Astrocyte (in vitro differentiated cells and primary cell): ENCODE results near the gene PRAMEF20. TPM values are rescaled to one million over a fixed set of nuclear protein-coding genes. Genes with fewer than 3 reads are reported as not detected.
"Not testable (repeated sequence)": the region's sequence is repeated elsewhere in the genome, so short reads cannot be mapped to it uniquely, and the experiment has no call there.

Experiments
- DNase-seq: peaks from one replicate; pipeline ENCODE4 v3.0.0-alpha.2; 2010; ENCODE audit warnings: low read depth
- FAIRE-seq: peaks from 2 replicates; lab custom pipeline; 2011; peaks lifted over from hg19 to GRCh38; lab: Jason Lieb, UNC
- H2AFZ ChIP-seq: 2 replicates; pipeline ENCODE4 v1.6.0; 2012; ENCODE audit warnings: low read depth, low read length, inconsistent platforms
- H3K27ac ChIP-seq: 2 replicates; pipeline ENCODE4 v1.5.1; 2011; ENCODE audit warnings: low read depth, low read length, inconsistent platforms
- H3K27me3 ChIP-seq: 2 replicates; pipeline ENCODE4 v1.6.0; 2011; ENCODE audit warnings: low read length, inconsistent platforms; ENCODE audit not compliant: insufficient read depth
- H3K36me3 ChIP-seq: 2 replicates; pipeline ENCODE4 v1.5.1; 2011; ENCODE audit warnings: low read length, inconsistent platforms; ENCODE audit not compliant: insufficient read depth
- H3K4me1 ChIP-seq: 2 replicates; pipeline ENCODE4 v1.5.1; 2011; ENCODE audit warnings: low read length, inconsistent platforms; ENCODE audit not compliant: insufficient read depth
- H3K4me2 ChIP-seq: 2 replicates; pipeline ENCODE4 v1.6.0; 2012; ENCODE audit warnings: low read length, inconsistent platforms
- H3K4me3 ChIP-seq: 2 replicates; pipeline ENCODE4 v1.5.1; 2011; ENCODE audit warnings: low read depth, mild to moderate bottlenecking, low read length, inconsistent platforms; ENCODE audit not compliant: insufficient read depth
- H3K79me2 ChIP-seq: 2 replicates; pipeline ENCODE4 v1.6.0; 2012; ENCODE audit warnings: mild to moderate bottlenecking, low read length, inconsistent platforms; ENCODE audit not compliant: insufficient read depth
- H3K9ac ChIP-seq: 2 replicates; pipeline ENCODE4 v1.6.0; 2012; ENCODE audit warnings: mild to moderate bottlenecking, low read length, inconsistent platforms
- H3K9me3 ChIP-seq: 2 replicates; pipeline ENCODE4 v1.5.1; 2012; ENCODE audit warnings: low read depth, mild to moderate bottlenecking, low read length, inconsistent platforms; ENCODE audit not compliant: insufficient read depth
- H4K20me1 ChIP-seq: 2 replicates; pipeline ENCODE4 v1.6.0; 2012; ENCODE audit warnings: low read length, inconsistent platforms; ENCODE audit not compliant: insufficient read depth
- H3K27ac Mint-ChIP-seq: one replicate; pipeline ENCODE4 v1.8.0; 2021; ENCODE audit warnings: mild to moderate bottlenecking, mixed read lengths; ENCODE audit not compliant: unreplicated experiment
- H3K27me3 Mint-ChIP-seq: one replicate; pipeline ENCODE4 v1.8.0; 2021; ENCODE audit warnings: low read depth, mixed read lengths; ENCODE audit not compliant: unreplicated experiment
- H3K36me3 Mint-ChIP-seq: one replicate; pipeline ENCODE4 v1.8.0; 2021; ENCODE audit warnings: low read depth, mixed read lengths; ENCODE audit not compliant: unreplicated experiment
- H3K4me1 Mint-ChIP-seq: one replicate; pipeline ENCODE4 v1.8.0; 2021; ENCODE audit warnings: low read depth, mixed read lengths; ENCODE audit not compliant: unreplicated experiment
- H3K4me3 Mint-ChIP-seq: one replicate; pipeline ENCODE4 v1.8.0; 2021; ENCODE audit warnings: mild to moderate bottlenecking, moderate library complexity, mixed read lengths; ENCODE audit not compliant: unreplicated experiment
- H3K9me3 Mint-ChIP-seq: one replicate; pipeline ENCODE4 v1.8.0; 2021; ENCODE audit warnings: mild to moderate bottlenecking, mixed read lengths; ENCODE audit not compliant: unreplicated experiment
- total RNA-seq: library from RNA; stranded (reverse); gene quantifications from 2 replicates; pipeline ENCODE4 v1.2.1, GENCODE V29; 2021

The PRAMEF20 gene
- total RNA-seq, 1 donor from 2014 or later, result not detected

DNA sequence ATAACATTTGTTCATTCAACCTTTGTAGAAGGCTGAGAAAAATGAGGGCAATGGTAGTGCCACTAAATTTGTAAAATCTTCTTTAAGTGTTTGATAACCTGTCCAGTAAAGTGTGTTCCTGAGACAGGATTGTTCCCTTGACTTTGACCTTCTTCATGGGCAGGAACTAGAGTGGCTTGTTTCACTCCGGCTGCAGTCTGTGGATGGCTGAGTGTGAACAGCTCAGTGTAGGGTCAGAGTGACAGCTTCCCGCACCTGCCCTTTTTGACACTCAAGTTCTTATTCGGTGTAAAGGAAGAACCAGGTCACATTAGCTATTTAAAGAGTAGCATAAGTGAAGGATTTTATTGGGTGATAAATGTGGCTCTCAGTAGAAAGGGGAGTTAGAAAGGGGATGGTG, 29.9 kb upstream of the PRAMEF20 start:
- H3K9me3 Mint-ChIP-seq, result not testable (repeated sequence)

DNA sequence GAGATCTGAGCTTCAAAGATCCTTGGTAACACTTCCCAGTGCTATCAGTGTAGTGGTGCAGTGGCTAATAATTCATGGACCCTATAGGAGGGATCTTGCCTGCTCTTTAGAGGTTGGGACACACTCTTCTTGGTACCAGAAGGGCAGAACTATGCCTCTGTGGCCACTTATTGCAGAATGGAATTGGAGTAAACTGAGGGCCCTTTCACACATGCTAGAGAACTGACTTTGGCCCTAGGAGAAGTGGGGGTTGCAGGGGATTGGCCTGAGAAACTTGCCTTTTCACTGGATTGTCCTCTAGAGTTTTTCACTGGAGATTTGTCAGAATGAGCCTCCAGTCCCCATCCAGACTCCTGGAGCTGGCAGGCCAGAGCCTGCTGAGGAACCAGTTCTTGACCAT, 20.9 kb upstream of the PRAMEF20 start, which contains the start of gene PRAMEF17:
PRAMEF17 (plus strand) TSS at position 301 of the 400 bp plus-strand sequence; CDS start at position 327, 26 bp downstream.
- not testable (repeated sequence) for H3K4me2 ChIP-seq, H3K4me1 Mint-ChIP-seq, FAIRE-seq, H3K9me3 Mint-ChIP-seq, H3K4me1 ChIP-seq, H3K9me3 ChIP-seq, H3K4me3 Mint-ChIP-seq, DNase-seq, H3K27me3 ChIP-seq, H3K9ac ChIP-seq, H3K36me3 ChIP-seq, H3K27ac Mint-ChIP-seq, H3K4me3 ChIP-seq, H4K20me1 ChIP-seq, H3K27me3 Mint-ChIP-seq, H2AFZ ChIP-seq, H3K79me2 ChIP-seq, H3K36me3 Mint-ChIP-seq, H3K27ac ChIP-seq

More for the DNA sequence above, 29.9 kb upstream of the PRAMEF20 start:
- H3K36me3 Mint-ChIP-seq, H3K27me3 Mint-ChIP-seq, H2AFZ ChIP-seq, H4K20me1 ChIP-seq, H3K36me3 ChIP-seq, H3K4me1 ChIP-seq, H3K4me3 ChIP-seq, H3K9ac ChIP-seq, H3K79me2 ChIP-seq, H3K9me3 ChIP-seq, H3K27ac Mint-ChIP-seq, H3K27ac ChIP-seq, DNase-seq, H3K4me3 Mint-ChIP-seq, FAIRE-seq, H3K27me3 ChIP-seq, H3K4me2 ChIP-seq, H3K4me1 Mint-ChIP-seq: not testable (repeated sequence)

DNA sequence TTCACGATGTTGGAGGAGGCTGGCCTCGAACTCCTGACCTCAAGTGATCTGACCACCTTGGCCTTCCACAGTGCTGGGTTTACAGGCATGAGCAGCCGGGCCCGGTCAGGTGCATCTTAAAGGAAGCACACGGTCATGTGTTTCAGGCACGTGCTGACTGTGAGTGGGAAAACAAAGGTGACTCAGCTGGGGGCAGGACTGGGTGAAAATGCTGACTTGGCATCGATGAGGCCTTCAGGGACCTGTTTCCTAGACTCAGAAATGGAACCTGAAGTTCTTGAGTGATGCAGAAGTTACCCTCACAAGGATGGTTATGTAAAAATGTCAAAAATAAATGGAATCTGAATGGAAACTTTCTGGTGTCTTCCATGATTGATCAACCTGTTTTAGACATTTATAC, 17.2 kb upstream of the PRAMEF20 start:
- not testable (repeated sequence) for H3K9me3 Mint-ChIP-seq, H3K9me3 ChIP-seq, H3K27me3 Mint-ChIP-seq, H3K9ac ChIP-seq, H3K36me3 ChIP-seq, H3K27ac Mint-ChIP-seq, H4K20me1 ChIP-seq, H3K27ac ChIP-seq, DNase-seq, H3K27me3 ChIP-seq, H3K4me1 ChIP-seq, FAIRE-seq, H2AFZ ChIP-seq, H3K36me3 Mint-ChIP-seq, H3K4me1 Mint-ChIP-seq, H3K4me2 ChIP-seq, H3K79me2 ChIP-seq, H3K4me3 ChIP-seq, H3K4me3 Mint-ChIP-seq

DNA sequence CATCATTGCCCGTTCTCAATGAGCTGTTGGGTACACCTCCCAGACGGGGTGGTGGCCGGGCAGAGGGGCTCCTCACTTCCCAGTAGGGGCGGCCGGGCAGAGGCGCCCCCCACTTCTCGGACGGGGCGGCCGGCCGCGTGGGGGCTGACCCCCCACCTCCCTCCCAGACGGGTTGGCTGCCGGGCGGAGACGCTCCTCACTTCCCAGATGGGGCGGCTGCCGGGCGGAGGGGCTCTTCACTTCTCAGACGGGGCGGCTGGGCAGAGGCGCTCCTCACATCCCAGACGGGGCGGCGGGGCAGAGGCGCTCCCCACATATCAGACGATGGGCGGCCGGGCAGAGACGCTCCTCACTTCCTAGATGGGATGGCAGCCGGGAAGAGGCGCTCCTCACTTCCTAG, 15.5 kb upstream of the PRAMEF20 start:
- H3K27ac ChIP-seq, H2AFZ ChIP-seq, DNase-seq, H3K27ac Mint-ChIP-seq, H3K36me3 ChIP-seq, H3K27me3 Mint-ChIP-seq, H4K20me1 ChIP-seq, FAIRE-seq, H3K4me1 ChIP-seq, H3K4me1 Mint-ChIP-seq, H3K36me3 Mint-ChIP-seq, H3K9me3 Mint-ChIP-seq, H3K4me2 ChIP-seq, H3K9ac ChIP-seq, H3K9me3 ChIP-seq, H3K4me3 ChIP-seq, H3K27me3 ChIP-seq, H3K4me3 Mint-ChIP-seq, H3K79me2 ChIP-seq: not testable (repeated sequence)

DNA sequence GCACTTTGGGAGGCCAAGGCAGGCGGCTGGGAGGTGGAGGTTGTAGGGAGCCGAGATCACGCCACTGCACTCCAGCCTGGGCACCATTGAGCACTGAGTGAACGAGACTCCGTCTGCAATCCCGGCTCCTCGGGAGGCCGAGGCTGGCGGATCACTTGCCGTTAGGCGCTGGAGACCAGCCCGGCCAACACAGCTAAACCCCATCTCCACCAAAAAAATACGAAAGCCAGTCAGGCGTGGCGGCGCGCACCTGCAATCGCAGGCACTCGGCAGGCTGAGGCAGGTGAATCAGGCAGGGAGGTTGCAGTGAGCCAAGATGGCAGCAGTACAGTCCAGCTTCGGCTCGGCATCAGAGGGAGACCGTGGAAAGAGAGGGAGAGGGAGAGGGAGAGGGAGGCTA, 14.9 kb upstream of the PRAMEF20 start:
- H2AFZ ChIP-seq, H3K27me3 Mint-ChIP-seq, H3K27ac ChIP-seq, H3K4me2 ChIP-seq, H3K79me2 ChIP-seq, FAIRE-seq, H3K9me3 Mint-ChIP-seq, DNase-seq, H3K9me3 ChIP-seq, H3K27me3 ChIP-seq, H3K36me3 ChIP-seq, H3K4me1 ChIP-seq, H3K4me3 ChIP-seq, H3K9ac ChIP-seq, H3K4me1 Mint-ChIP-seq, H4K20me1 ChIP-seq, H3K36me3 Mint-ChIP-seq, H3K27ac Mint-ChIP-seq, H3K4me3 Mint-ChIP-seq: not testable (repeated sequence)
